ENCODE data around the gene CCR6. TPM values are rescaled to one million over a fixed set of nuclear protein-coding genes. Genes with fewer than 3 reads are reported as not detected.
"Not testable (repeated sequence)": the region's sequence is repeated elsewhere in the genome, so short reads cannot be mapped to it uniquely, and the experiment has no call there.

Gene CCR6
- total RNA-seq, 4 donors from 2014 or later: 0.98 to 2.4 (median 1.2) TPM

GRCh38 chr6:167164261-167164660 is 41.4 kb downstream of the CCR6 start:
- TF ChIP-seq, protein P1, sequence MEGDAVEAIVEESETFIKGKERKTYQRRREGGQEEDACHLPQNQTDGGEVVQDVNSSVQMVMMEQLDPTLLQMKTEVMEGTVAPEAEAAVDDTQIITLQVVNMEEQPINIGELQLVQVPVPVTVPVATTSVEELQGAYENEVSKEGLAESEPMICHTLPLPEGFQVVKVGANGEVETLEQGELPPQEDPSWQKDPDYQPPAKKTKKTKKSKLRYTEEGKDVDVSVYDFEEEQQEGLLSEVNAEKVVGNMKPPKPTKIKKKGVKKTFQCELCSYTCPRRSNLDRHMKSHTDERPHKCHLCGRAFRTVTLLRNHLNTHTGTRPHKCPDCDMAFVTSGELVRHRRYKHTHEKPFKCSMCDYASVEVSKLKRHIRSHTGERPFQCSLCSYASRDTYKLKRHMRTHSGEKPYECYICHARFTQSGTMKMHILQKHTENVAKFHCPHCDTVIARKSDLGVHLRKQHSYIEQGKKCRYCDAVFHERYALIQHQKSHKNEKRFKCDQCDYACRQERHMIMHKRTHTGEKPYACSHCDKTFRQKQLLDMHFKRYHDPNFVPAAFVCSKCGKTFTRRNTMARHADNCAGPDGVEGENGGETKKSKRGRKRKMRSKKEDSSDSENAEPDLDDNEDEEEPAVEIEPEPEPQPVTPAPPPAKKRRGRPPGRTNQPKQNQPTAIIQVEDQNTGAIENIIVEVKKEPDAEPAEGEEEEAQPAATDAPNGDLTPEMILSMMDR (IDR thresholded peaks at IDR 0.05): no peak
- no peak for TF ChIP-seq POLR2AphosphoS5 (IDR thresholded peaks at IDR 0.05)
- TF ChIP-seq EP300 (IDR thresholded peaks at IDR 0.05): no peak
- no peak for TF ChIP-seq POLR2A (IDR thresholded peaks at IDR 0.05)
- DNase-seq (ENCODE audit: low spot score in 2 of 2): no peak
- Histone ChIP-seq H3K27ac (no peak overlapping the region), H3K27me3 (no peaks in the 10 kb centered on the region), H3K4me1 (no peaks in the 10 kb centered on the region), H3K4me3 (no peak overlapping the region), H3K36me3 (no peaks in the 10 kb centered on the region), H3K9me3 (no peaks in the 10 kb centered on the region)
- WGBS: 59% methylated on average over 3 of the region's 3 CpGs

GRCh38 chr6:167165858-167166471 is 43.1 kb downstream of the CCR6 start:
- H3K4me1 ChIP-seq: no peaks in the 10 kb centered on the region
- H3K27me3 ChIP-seq: no peaks in the 10 kb centered on the region
- TF ChIP-seq EP300 (IDR thresholded peaks at IDR 0.05) (no peak), POLR2A (IDR thresholded peaks at IDR 0.05) (no peak), POLR2AphosphoS5 (IDR thresholded peaks at IDR 0.05) (no peak)
- TF ChIP-seq, protein P1 (IDR thresholded peaks at IDR 0.05): no peak
- no peak for DNase-seq (ENCODE audit: low spot score in 2 of 2)
- no peaks in the 10 kb centered on the region for H3K36me3 ChIP-seq
- WGBS: 77% methylated on average over 2 of the region's 2 CpGs
- no peak overlapping the region for H3K27ac ChIP-seq
- no peak overlapping the region for H3K4me3 ChIP-seq
- H3K9me3 ChIP-seq: no peaks in the 10 kb centered on the region

- H3K27me3 ChIP-seq: peaks cover 14% of the 10 kb centered on the region
- WGBS: 87% methylated on average over 9 of the region's 10 CpGs
These were observed 44.8 kb downstream of the CCR6 start for GRCh38 chr6:167167699-167168098.

DNA sequence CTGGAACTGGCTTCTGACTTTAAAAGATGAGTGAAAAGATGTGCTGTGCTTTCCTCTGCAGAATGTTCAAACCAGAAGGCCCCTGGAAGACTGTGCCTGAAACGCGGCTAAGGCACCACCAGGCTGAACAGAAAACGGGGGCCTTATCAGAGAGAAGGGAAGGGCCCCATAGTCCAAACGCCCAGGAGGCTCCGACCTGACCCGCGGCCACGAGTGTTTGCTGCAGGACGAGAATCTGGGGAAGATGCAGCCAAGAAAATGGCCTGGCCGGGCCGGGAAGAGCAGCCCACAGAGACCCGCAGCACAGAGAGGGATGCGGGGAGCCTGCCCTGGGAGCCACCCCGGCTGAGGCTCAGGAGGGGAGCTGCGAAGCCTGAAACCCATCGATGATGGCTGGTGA is 45.4 kb downstream of the CCR6 start:
- 76% methylated on average over 14 of the region's 16 CpGs for WGBS
- H3K4me1 ChIP-seq; H3K9me3 ChIP-seq; H3K4me3 ChIP-seq; H3K27ac ChIP-seq; DNase-seq (ENCODE audit: low spot score in 2 of 2); H3K36me3 ChIP-seq: not testable (repeated sequence)
- peaks cover 17% of the 10 kb centered on the region for H3K27me3 ChIP-seq

More at GRCh38 chr6:167167699-167168098, 44.8 kb downstream of the CCR6 start:
- H3K27ac ChIP-seq; H3K9me3 ChIP-seq; H3K4me3 ChIP-seq; H3K4me1 ChIP-seq; H3K36me3 ChIP-seq; DNase-seq (ENCODE audit: low spot score in 2 of 2): not testable (repeated sequence)

GRCh38 chr6:167169867-167170266 is 47.0 kb downstream of the CCR6 start:
- not testable (repeated sequence) for DNase-seq (ENCODE audit: low spot score in 2 of 2); H3K27ac ChIP-seq; H3K9me3 ChIP-seq; H3K36me3 ChIP-seq; H3K4me1 ChIP-seq; H3K4me3 ChIP-seq
- H3K27me3 ChIP-seq: peaks cover 22% of the 10 kb centered on the region
- WGBS: 69% methylated on average over 4 of the region's 13 CpGs

GRCh38 chr6:167171300-167171699 is 48.4 kb downstream of the CCR6 start:
- DNase-seq (ENCODE audit: low spot score in 2 of 2); H3K9me3 ChIP-seq; H3K36me3 ChIP-seq; H3K4me3 ChIP-seq; H3K27ac ChIP-seq; H3K4me1 ChIP-seq: not testable (repeated sequence)
- H3K27me3 ChIP-seq: peaks cover 22% of the 10 kb centered on the region
- 90% methylated on average over 11 of the region's 11 CpGs for WGBS

- H3K9me3 ChIP-seq; H3K36me3 ChIP-seq; DNase-seq (ENCODE audit: low spot score in 2 of 2); H3K4me3 ChIP-seq; H3K27ac ChIP-seq; H3K4me1 ChIP-seq: not testable (repeated sequence)
- H3K27me3 ChIP-seq: peaks cover 22% of the 10 kb centered on the region
- no CpG with 5 or more reads among the region's 13 CpGs for WGBS
These were observed 49.1 kb downstream of the CCR6 start for GRCh38 chr6:167172011-167172410.

DNA sequence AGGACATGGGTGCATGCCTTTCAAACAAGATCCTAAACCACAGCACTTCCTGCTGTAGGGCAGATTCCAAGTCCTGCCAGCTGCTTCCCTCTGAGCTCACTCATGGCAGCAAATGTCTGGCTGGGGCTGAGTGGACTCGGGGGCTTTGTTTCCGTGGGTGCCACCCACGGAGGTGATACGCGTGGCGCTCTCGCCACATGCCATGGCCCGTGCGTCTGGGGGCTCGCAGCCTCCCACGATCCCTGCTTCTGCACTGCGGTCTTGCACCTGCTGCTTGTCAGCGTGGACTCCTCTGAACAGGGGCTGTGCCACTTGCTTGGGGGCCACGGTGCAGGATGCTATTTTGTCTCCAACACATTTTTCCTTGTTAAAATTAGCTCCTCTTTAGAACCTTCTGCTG is 54.4 kb downstream of the CCR6 start:
- H3K4me1 ChIP-seq; DNase-seq (ENCODE audit: low spot score in 2 of 2); H3K36me3 ChIP-seq; H3K9me3 ChIP-seq; H3K4me3 ChIP-seq; H3K27ac ChIP-seq: not testable (repeated sequence)
- 85% methylated on average over 7 of the region's 14 CpGs for WGBS
- peaks cover 12% of the 10 kb centered on the region for H3K27me3 ChIP-seq

DNA sequence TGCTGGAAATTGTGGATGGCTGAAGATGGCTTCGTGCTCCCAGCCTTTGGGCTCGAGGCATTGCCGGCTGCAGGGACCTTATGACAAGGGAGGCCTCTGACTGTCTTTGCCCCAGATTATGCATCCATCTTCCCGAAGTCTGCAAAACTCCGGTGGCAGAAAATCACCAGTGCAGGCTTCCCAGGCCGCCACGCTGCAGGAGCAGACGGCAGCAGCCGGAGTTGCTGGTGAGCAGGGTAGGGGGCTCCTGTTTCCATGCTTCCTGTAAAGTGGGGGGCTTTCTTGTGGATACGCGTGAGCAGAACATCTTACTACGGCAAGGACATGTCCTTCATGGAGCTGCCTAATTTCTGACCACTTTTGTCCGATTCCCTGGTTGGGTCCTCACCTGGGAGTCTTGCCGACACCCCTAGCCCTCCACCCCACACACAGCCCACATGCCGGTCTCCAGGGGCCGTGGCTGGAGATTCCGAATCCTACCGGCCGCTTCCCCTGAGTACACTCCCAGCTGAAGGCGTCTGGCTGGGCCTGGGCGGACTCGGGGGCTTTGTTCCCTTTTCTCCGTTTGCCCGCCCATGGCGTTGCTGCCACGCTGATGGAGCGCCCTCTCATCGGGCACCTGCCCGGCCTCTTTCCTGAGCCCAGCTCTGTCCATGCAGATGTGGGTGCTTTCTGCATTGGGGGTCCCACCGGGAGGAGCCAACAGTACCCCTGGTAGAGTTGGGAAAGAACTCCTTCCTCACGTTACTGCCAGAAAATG is 56.2 kb downstream of the CCR6 start:
- whole genome bisulfite sequencing: 67% methylated on average over 6 of the region's 31 CpGs
- H3K27ac ChIP-seq; H3K4me1 ChIP-seq; H3K36me3 ChIP-seq; H3K9me3 ChIP-seq; H3K4me3 ChIP-seq; DNase-seq (ENCODE audit: low spot score in 2 of 2): not testable (repeated sequence)
- peaks cover 10% of the 10 kb centered on the region for H3K27me3 ChIP-seq

- H3K27ac ChIP-seq; H3K36me3 ChIP-seq; DNase-seq (ENCODE audit: low spot score in 2 of 2); H3K9me3 ChIP-seq; H3K4me3 ChIP-seq; H3K27me3 ChIP-seq; H3K4me1 ChIP-seq: not testable (repeated sequence)
- 49% methylated on average over 3 of the region's 8 CpGs for WGBS
These were observed 57.2 kb downstream of the CCR6 start for GRCh38 chr6:167180086-167180485.

DNA sequence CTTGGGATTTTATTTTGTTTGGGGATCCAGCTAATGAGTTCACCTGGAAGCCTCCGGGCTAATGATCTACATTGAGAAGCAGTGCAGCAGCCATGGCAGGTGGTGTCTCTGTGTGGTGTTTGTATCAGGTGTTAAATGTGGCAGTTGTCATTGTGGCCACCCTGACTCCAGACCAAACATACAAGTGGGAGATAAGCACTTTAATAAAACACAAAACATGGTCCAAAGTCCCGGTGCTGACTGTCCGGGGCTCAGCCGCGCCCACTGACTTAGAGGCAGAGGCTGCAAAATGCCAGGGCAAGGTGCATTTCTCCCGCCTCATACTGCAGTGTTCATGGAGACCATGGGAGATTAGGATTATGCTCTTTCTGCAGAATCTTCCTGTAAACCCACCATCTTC is 58.5 kb downstream of the CCR6 start:
- H3K9me3 ChIP-seq; H3K27me3 ChIP-seq; DNase-seq (ENCODE audit: low spot score in 2 of 2); H3K27ac ChIP-seq; H3K4me3 ChIP-seq; H3K36me3 ChIP-seq; H3K4me1 ChIP-seq: not testable (repeated sequence)
- no CpG with 5 or more reads among the region's 6 CpGs for WGBS
